IPS-18a (cell line): ENCODE results near the gene SIPA1L3.
"Not testable (repeated sequence)": the region's sequence is repeated elsewhere in the genome, so short reads cannot be mapped to it uniquely, and the experiment has no call there.

Source experiments
- H3K27ac ChIP-seq: one replicate; pipeline ENCODE4 v1.5.1; 2013; ENCODE audit warnings: low read length
- H3K27me3 ChIP-seq: one replicate; pipeline ENCODE4 v1.6.1; 2013; ENCODE audit warnings: mild to moderate bottlenecking, low read length; ENCODE audit not compliant: control insufficient read depth, insufficient read depth
- H3K36me3 ChIP-seq: one replicate; pipeline ENCODE4 v1.6.1; 2013; ENCODE audit warnings: low read depth, low read length; ENCODE audit not compliant: control insufficient read depth
- H3K4me1 ChIP-seq: one replicate; pipeline ENCODE4 v1.6.1; 2013; ENCODE audit warnings: low read depth, low read length; ENCODE audit not compliant: control insufficient read depth
- H3K4me3 ChIP-seq: one replicate; pipeline ENCODE4 v1.5.1; 2013; ENCODE audit warnings: low read length
- H3K9ac ChIP-seq: one replicate; pipeline ENCODE4 v1.6.1; 2013; ENCODE audit warnings: mild to moderate bottlenecking, low read length, moderate library complexity
- H3K9me3 ChIP-seq: one replicate; pipeline ENCODE4 v1.6.1; 2013; ENCODE audit warnings: low read depth, low read length; ENCODE audit not compliant: control insufficient read depth

The SIPA1L3 gene

DNA sequence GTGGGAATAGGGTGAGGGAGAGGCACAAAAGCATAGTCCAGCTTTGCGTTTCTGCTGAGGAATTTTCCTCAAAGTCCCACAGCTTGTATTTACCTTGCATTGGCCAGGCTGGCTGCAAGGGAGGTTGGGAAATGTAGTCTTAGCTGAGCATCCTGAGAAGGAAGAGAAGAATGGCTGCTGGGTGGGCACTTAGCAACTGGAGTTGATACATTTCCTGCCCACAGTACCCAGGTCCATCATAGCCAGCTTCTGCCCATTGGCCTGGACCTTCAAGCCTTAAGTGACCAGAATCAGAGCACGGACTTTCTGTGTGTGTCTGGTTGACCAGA lies 112.4 kb downstream of the SIPA1L3 start:
- no peaks in the 10 kb centered on the region for H3K27me3 ChIP-seq
- no peak overlapping the region for H3K9ac ChIP-seq
- no peak overlapping the region for H3K4me3 ChIP-seq
- H3K4me1 ChIP-seq = peaks cover 1% of the 10 kb centered on the region
- no peak overlapping the region for H3K27ac ChIP-seq
- no peaks in the 10 kb centered on the region for H3K9me3 ChIP-seq
- no peaks in the 10 kb centered on the region for H3K36me3 ChIP-seq

- no peaks in the 10 kb centered on the region for H3K36me3 ChIP-seq
- H3K27ac ChIP-seq = no peak overlapping the region
- H3K4me3 ChIP-seq = no peak overlapping the region
- H3K27me3 ChIP-seq = no peaks in the 10 kb centered on the region
- peaks cover 5% of the 10 kb centered on the region for H3K4me1 ChIP-seq
- no peak overlapping the region for H3K9ac ChIP-seq
- H3K9me3 ChIP-seq = no peaks in the 10 kb centered on the region
These were observed 113.3 kb downstream of the SIPA1L3 start for GRCh38 chr19:38020311-38020710.

GRCh38 chr19:38021352-38021751 lies 114.3 kb downstream of the SIPA1L3 start:
- Histone ChIP-seq H3K9me3 (no peaks in the 10 kb centered on the region), H3K27me3 (no peaks in the 10 kb centered on the region), H3K36me3 (no peaks in the 10 kb centered on the region), H3K27ac (no peak overlapping the region), H3K4me3 (no peak overlapping the region), H3K9ac (no peak overlapping the region), H3K4me1 (peaks cover 5% of the 10 kb centered on the region)

DNA sequence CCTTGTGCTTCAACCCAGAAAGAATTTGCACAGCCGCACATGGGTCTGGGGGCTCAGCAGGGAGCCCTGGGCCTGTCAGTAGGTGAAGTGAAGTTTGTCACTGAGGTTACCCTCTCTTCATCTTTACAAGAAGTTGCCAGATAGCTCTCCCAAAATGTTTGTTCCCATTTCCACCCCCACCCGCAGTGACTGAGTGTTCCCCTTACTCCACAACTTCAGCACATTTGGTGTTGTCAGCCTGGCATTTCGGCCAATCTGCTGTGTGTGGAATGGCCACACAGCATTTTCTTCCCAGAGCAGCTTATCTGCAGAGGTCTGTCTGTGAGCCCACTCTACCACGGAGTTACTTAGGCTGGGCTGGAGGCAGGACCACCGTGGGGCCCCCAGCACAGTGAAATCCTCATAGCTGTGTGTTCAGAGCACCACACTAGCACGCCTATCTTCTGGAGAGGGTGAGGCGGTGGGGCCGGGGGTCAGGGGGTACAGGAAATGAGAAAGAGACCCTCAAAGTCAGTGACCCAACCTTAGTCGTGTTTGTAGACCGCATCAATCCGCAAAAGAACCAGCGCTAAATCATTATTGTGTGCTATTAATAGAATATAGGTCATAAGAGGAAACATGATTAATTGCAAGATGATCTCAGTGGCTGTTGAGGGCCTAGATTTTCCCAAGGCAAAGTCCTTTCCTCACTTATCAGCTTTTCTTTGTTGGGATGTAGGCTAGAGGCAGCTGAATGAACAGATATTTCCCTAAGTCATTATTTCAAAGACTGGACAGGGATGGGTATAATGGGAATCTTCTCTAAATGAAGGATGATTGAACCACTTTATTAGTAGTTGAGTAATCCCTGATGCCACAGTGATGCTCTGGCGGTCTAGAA lies 116.0 kb downstream of the SIPA1L3 start:
- Histone ChIP-seq H3K4me3 (no peak overlapping the region), H3K9me3 (no peaks in the 10 kb centered on the region), H3K9ac (no peak overlapping the region), H3K4me1 (peaks cover 5% of the 10 kb centered on the region), H3K27me3 (no peaks in the 10 kb centered on the region), H3K27ac (no peak overlapping the region), H3K36me3 (no peaks in the 10 kb centered on the region)

DNA sequence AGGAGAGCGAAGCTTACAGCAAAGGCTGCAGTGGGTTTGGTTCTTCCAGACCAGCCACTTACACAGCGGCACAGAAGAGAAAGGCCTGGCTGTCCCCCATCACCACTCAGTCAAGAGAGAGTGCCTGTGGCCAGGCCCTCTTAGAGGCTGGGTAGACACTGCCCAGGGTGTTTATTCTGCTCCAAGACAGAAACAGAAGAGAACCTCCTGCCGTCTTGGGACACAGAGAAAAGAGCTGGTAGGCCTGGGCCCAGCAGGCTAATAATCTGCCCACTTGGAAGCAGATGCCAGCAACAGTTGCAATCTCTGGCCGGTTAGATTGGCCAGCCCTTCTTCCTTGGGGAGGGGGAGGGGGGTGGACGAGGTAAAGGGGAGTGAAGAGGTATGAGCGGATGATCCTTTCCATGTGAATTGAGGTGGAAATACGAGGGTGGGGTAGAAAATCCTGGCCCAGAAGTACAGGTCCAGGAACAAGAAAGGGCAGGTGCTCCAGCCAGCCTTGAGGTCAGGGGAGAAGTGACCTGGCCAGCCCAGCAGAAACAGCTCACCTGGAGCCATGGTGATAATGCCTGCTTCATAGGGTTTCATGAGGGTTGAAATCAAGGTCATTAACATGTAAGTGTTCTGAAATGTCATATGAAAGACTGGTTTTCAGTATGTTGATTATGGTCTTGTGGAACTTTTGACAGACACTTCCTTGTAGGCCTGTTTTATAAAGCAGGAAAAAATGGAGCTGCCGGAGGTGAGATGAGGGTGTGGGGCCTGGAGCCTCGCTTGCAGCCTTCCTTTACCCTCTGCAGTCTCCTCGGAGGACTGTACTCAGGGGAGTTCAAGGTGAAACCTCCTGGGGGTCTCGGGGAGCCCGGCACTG lies 116.9 kb downstream of the SIPA1L3 start:
- peaks cover 5% of the 10 kb centered on the region for H3K4me1 ChIP-seq
- H3K27ac ChIP-seq = no peak overlapping the region
- no peak overlapping the region for H3K9ac ChIP-seq
- H3K27me3 ChIP-seq = no peaks in the 10 kb centered on the region
- no peak overlapping the region for H3K4me3 ChIP-seq
- H3K36me3 ChIP-seq = no peaks in the 10 kb centered on the region
- no peaks in the 10 kb centered on the region for H3K9me3 ChIP-seq

DNA sequence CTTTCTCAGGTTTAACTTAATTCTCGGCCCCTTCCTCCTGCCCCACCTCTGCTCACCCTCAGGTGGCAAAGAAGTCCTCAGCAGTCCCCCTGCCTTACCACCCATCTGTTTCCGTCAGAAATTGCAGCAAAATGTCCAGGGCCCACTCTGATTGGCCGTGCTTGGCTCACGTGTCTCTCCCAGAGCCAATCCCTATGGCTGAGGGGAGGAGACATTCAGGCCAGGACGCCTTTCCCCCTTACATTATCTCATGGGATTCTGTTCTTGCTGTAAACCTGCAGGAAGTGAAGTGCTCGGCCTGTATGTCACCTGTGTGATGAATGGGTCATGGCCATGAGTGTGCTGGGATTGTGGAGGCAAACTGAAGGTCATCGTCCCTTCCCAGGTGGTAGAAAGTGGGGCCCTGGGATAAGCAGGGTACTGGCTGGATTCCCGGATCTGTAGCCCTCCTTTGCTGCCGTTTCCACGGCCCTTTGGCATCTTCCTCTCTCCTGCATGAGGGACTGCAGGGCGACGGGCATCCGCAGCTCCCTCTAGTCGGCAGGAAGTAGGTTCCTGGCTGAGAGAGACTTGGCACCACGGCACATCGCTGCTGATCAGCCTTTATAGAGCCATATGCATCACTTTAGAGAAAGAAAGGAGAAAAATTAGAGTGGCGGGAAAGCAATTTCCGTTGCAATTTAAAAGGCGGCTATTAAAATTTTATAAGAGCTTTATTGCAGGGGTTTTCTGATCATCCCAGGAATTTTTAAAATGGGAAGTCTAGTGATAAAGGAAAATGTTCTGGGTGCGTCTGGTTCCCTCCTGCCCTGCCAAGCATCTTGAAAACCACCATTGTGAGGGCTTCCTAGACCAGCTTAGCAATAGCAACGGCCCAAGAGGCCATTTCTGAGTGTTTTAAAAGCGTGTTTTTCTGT lies 118.2 kb downstream of the SIPA1L3 start:
- no peaks in the 10 kb centered on the region for H3K9me3 ChIP-seq
- no peak overlapping the region for H3K9ac ChIP-seq
- H3K4me1 ChIP-seq = peaks cover 5% of the 10 kb centered on the region
- H3K36me3 ChIP-seq = no peaks in the 10 kb centered on the region
- no peak overlapping the region for H3K27ac ChIP-seq
- H3K4me3 ChIP-seq = no peak overlapping the region
- H3K27me3 ChIP-seq = no peaks in the 10 kb centered on the region

DNA sequence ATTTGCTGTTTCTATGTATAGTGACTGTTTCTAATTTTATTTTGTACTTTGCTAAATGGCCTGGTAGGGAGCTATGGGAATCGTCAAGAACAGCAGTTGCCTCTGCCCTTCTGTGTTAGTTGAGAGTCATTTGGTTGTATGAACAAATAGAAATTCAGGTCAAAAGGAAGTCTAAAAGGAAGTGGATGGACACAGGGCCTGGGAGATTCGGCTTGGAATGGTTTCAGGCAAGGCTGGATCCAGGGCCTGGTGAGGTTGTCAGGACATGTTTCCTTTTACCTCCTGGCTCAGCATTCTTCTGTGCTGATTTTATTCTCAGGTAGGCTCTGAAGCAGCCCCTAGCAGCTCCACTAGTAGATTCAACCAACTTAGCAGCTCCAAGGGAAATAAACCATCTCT lies 118.9 kb downstream of the SIPA1L3 start:
- H3K9ac ChIP-seq = no peak overlapping the region
- peaks cover 5% of the 10 kb centered on the region for H3K4me1 ChIP-seq

GRCh38 chr19:38028913-38029510 lies 122.0 kb downstream of the SIPA1L3 start:
- no peak overlapping the region for H3K4me3 ChIP-seq
- no peaks in the 10 kb centered on the region for H3K36me3 ChIP-seq
- H3K27me3 ChIP-seq = no peaks in the 10 kb centered on the region
- no peaks in the 10 kb centered on the region for H3K9me3 ChIP-seq
- no peak overlapping the region for H3K9ac ChIP-seq
- H3K27ac ChIP-seq = no peak overlapping the region
- peaks cover 8% of the 10 kb centered on the region for H3K4me1 ChIP-seq

More for the DNA sequence above, 118.9 kb downstream of the SIPA1L3 start:
- Histone ChIP-seq H3K27ac (no peak overlapping the region), H3K9me3 (no peaks in the 10 kb centered on the region), H3K4me3 (no peak overlapping the region), H3K36me3 (no peaks in the 10 kb centered on the region), H3K27me3 (no peaks in the 10 kb centered on the region)

- not testable (repeated sequence) for H3K27ac ChIP-seq, H3K4me1 ChIP-seq, H3K27me3 ChIP-seq, H3K9ac ChIP-seq, H3K4me3 ChIP-seq, H3K36me3 ChIP-seq, H3K9me3 ChIP-seq
These were observed 123.0 kb downstream of the SIPA1L3 start for GRCh38 chr19:38030001-38030400.

DNA sequence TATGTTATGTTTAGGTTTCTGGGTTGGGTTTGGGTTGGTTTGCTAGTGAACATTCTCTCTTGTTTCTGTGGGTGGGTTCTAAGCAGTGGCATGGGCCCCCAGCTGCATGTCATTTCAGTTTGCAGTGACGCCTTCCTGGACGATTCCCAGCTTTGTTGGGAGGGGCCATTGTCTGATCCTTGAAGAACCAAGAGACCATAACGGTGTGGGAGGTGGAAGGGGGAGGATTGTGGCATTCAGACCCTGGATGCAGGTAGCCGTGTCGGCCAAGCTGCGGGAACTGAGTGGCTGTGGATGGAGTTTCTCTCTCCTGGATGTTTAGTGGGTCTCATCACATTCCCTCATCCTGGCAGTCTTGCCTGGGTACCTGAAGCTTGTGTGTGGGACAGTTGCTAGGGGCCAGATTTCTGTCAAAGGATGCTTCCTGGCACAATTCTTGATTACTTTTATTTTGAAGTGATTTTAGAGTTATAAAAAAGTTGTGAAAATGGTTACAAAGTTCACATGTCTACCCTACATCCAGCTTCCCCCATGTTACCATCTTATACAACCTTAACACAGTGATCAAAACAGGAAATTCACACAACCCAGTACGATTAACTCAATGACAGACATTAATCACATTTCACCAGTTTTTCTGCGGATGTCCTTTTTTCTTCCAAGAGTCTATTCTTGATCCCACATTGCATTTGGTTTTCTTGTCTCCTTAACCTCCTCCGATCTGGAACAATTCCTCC lies 123.8 kb downstream of the SIPA1L3 start:
- H3K9ac ChIP-seq = no peak overlapping the region
- no peak overlapping the region for H3K4me3 ChIP-seq
- no peaks in the 10 kb centered on the region for H3K27me3 ChIP-seq
- H3K36me3 ChIP-seq = no peaks in the 10 kb centered on the region
- peaks cover 4% of the 10 kb centered on the region for H3K4me1 ChIP-seq
- no peak overlapping the region for H3K27ac ChIP-seq
- no peaks in the 10 kb centered on the region for H3K9me3 ChIP-seq
